Astrocyte of the cerebellum (primary cell): Measurements from ENCODE around the gene GMCL2.

Experiments
- DNase-seq: peaks from one replicate; pipeline ENCODE4 v3.0.0-alpha.2; 2011; ENCODE audit warnings: low read depth
- H3K4me3 ChIP-seq: 2 replicates; pipeline ENCODE4 v1.5.1; 2011; ENCODE audit warnings: mild to moderate bottlenecking, low read depth, low read length, moderate library complexity
- CTCF ChIP-seq: IDR thresholded peaks from 2 replicates; pipeline ENCODE4 v1.5.1; 2012; ENCODE audit warnings: low read length, low read depth, moderate library complexity, mild to moderate bottlenecking; ENCODE audit errors: missing control alignments
- in situ Hi-C: cut with HindIII; loops from 2 replicates; pipeline ENCODE4 v1.10.0; 2017; ENCODE audit warnings: low sequenced_read_pairs

Gene GMCL2

GRCh38 chr5:178207183-178207916 lies 20.2 kb upstream of the GMCL2 start:
- H3K4me3 ChIP-seq, result no peak overlapping the region
- DNase-seq, result peak; percentile 72
- no peak for TF ChIP-seq CTCF
- in situ Hi-C loops, result no loop called here

DNA sequence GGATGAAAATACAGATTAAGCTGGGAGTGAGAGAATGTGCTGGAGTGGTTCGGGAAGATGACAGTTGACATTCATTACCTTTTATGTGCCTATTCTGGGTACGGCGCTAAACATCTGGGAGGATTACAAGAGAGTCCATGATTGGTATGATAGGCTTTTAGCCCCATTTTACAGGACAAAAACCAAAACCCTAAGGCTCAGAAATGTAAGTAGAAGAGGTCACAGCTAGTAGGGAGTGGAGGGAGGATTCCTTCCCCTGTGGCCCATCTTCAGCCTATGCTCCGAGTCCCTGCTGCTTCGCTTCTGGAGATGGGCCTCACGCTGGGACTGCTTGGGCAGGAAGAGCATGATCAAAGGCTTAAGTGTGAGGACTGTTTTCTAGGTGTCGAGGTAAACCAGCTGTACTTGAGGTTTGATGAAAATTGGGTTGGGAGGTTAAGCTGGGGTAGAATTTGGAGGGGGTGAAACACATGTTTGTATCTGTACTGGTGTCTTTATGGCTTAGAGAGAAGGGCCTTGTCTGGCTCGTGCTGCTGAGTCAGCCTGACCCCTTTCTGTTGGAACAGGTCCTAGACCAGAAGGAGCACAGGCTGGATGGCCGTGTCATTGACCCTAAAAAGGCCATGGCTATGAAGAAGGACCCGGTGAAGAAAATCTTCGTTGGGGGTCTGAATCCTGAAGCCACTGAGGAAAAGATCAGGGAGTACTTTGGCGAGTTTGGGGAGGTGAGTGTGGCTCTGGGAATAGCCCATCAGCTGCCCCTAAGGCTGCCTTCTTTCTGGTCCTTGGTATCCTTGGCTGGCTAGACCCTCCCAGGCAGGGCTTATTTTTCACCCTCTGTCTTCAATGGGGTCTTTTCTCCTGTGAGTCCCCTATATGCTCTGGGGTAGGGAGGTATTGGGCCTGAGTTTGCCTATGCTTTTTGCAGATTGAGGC lies 19.3 kb upstream of the GMCL2 start:
- in situ Hi-C loops, result no loop called here
- no peak for DNase-seq
- no peak for TF ChIP-seq CTCF
- H3K4me3 ChIP-seq, result peak overlapping the region; percentile 70

DNA sequence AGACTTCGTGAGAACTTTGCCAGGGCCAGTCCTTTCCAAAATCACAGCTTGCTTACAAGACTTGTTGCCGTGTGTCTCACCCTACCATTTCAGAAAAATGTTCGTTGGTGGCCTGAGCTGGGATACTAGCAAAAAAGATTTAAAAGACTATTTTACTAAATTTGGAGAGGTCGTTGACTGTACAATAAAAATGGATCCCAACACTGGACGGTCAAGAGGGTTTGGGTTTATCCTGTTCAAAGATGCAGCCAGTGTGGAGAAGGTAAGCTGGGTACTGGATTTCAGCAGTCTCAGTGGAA lies 18.5 kb upstream of the GMCL2 start:
- H3K4me3 ChIP-seq, result peak overlapping the region; percentile 70
- in situ Hi-C loops, result no loop called here
- DNase-seq, result no peak
- no peak for TF ChIP-seq CTCF

- TF ChIP-seq CTCF, result no peak
- DNase-seq, result no peak
- H3K4me3 ChIP-seq, result peak overlapping the region; percentile 70
- in situ Hi-C loops, result no loop called here
Measured at GRCh38 chr5:178204935-178205748, 18.0 kb upstream of the GMCL2 start.

- in situ Hi-C loops, result no loop called here
- no peak for TF ChIP-seq CTCF
- peak; percentile 93 for DNase-seq
- peak within 1 kb of the TSS; percentile 70 for H3K4me3 ChIP-seq
Measured at GRCh38 chr5:178204182-178204934, 17.2 kb upstream of the GMCL2 start, which contains the start of gene HNRNPAB. HNRNPAB (plus strand) TSS chr5:178204533; CDS start chr5:178204838, 305 bp downstream.

- no peak for DNase-seq
- no peak for TF ChIP-seq CTCF
- in situ Hi-C loops, result no loop called here
- peak overlapping the region; percentile 70 for H3K4me3 ChIP-seq
Measured at GRCh38 chr5:178203670-178204181, 16.6 kb upstream of the GMCL2 start.
